Measurements from ENCODE around the gene HMGB3. TPM values are rescaled to one million over a fixed set of nuclear protein-coding genes. Genes with fewer than 3 reads are reported as not detected.

Gene HMGB3
- polyA plus RNA-seq, 1 of the 3 experiments (the other 2 are of a cell fraction), result 11.3 TPM

DNA sequence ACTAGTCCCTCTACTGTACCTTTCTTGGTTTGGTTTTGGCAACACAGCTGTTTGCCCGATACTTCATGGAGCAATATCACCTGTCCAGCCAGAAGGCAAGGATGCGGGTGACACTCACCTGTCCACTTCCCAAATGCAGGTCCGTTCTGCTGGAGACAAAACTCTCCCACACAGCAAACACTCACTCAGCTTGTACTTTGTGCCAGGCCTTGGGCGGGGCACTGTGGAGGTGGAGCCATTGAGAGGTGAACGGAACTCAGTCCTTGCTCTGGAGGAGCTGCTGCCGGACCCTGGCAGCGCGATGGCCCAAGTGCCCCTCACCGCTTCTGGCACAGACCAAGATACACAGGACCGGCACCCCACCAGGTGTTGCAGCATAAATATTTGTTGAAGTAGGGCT is 15.3 kb upstream of the HMGB3 start (continued):
- TF ChIP-seq EP300 (IDR thresholded peaks at IDR 0.05; ENCODE audit: borderline replicate concordance in 1 of 2, low read depth in 1 of 2, low read length in 1 of 2) (no peak), FOXJ3 (CRISPR knock-in tag; IDR thresholded peaks at IDR 0.05) (no peak), CHD2 (IDR thresholded peaks at IDR 0.05; ENCODE audit: low read length, partially characterized antibody) (no peak), RFX5 (IDR thresholded peaks at IDR 0.05; ENCODE audit: low read length) (no peak), POLR2AphosphoS5 (IDR thresholded peaks at IDR 0.05; ENCODE audit: low read depth, low read length) (no peak)
- TF ChIP-seq, protein P1, sequence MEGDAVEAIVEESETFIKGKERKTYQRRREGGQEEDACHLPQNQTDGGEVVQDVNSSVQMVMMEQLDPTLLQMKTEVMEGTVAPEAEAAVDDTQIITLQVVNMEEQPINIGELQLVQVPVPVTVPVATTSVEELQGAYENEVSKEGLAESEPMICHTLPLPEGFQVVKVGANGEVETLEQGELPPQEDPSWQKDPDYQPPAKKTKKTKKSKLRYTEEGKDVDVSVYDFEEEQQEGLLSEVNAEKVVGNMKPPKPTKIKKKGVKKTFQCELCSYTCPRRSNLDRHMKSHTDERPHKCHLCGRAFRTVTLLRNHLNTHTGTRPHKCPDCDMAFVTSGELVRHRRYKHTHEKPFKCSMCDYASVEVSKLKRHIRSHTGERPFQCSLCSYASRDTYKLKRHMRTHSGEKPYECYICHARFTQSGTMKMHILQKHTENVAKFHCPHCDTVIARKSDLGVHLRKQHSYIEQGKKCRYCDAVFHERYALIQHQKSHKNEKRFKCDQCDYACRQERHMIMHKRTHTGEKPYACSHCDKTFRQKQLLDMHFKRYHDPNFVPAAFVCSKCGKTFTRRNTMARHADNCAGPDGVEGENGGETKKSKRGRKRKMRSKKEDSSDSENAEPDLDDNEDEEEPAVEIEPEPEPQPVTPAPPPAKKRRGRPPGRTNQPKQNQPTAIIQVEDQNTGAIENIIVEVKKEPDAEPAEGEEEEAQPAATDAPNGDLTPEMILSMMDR (IDR thresholded peaks at IDR 0.05), result no peak

DNA sequence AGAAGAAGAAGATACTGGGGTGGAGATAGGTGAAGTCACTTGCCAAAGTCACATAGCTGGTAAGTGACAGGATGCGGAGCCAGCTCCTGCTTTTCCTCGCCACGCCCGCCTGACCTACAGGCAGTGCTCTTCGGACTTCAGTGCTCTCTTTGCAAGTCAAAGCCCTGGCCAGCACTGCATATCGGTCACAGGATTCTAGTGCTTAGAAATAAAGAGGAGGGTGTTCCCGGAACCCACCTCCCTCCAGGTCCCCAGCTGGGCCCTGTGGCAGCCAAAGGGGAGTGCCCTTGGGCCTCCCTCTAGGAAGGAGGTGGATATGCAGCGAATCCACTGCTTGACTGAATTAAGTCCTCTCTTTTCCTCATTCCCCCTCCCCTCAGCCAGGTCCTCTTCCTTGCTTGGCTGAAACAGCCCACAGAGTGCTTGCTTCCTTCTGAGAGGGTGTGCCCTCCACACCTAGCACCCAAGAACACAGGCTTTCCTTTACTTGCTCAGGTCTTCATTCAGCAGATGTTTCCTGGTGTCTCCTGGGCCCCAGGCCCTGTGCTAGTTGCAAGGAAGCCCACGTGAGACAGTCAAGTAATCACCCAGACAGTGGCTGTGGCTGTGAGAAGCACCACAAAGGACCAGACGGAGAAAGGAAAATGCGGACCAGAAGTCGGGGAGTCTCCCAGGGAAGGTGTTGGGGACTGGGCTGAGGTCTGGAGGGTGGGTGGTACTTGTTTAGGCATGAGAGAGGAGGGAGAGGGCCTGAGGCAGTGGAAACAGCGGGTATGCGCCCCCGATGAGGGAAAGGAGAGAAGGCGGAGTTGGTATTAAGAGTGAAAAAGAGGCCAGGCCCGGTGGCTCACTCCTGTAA is 14.0 kb upstream of the HMGB3 start:
- Histone ChIP-seq H3K9me3 (no peaks in the 10 kb centered on the region), H3K79me2 (ENCODE audit: insufficient read depth) (no peaks in the 10 kb centered on the region), H4K20me1 (ENCODE audit: insufficient read depth) (no peaks in the 10 kb centered on the region), H2AFZ (ENCODE audit: low read depth) (no peak overlapping the region), H3K27ac (ENCODE audit: low read depth in 2 of 2, low read length in 1 of 2) (no peak overlapping the region), H3F3A (replicated peaks; ENCODE audit: insufficient read depth) (no peaks in the 10 kb centered on the region), H3K4me3 (ENCODE audit: low read depth in 2 of 2, low read length in 1 of 2) (no peak overlapping the region), H3K9me2 (no peaks in the 10 kb centered on the region), H3K4me2 (no peak overlapping the region), H3K9ac (no peak overlapping the region), H3K36me3 (replicated peaks in 1 of 2; ENCODE audit: control insufficient read depth in 1 of 2, insufficient read depth in 2 of 2, low read length in 1 of 2) (no peaks in the 10 kb centered on the region), H3K27me3 (ENCODE audit: insufficient read depth) (peaks cover 4% of the 10 kb centered on the region; the same call in 1 of the 2 replicates), H3K4me1 (ENCODE audit: control insufficient read depth in 1 of 2, insufficient read depth in 2 of 2, low read depth in 1 of 2, low read length in 1 of 2) (no peaks in the 10 kb centered on the region)
- ChIA-PET CTCF (no interaction called here), POLR2A (no interaction called here)
- DNase-seq, result no peak
- 63% methylated on average over 15 of the region's 17 CpGs for WGBS (ENCODE audit: low lambda C conversion rate)
- TF ChIP-seq, protein P2, sequence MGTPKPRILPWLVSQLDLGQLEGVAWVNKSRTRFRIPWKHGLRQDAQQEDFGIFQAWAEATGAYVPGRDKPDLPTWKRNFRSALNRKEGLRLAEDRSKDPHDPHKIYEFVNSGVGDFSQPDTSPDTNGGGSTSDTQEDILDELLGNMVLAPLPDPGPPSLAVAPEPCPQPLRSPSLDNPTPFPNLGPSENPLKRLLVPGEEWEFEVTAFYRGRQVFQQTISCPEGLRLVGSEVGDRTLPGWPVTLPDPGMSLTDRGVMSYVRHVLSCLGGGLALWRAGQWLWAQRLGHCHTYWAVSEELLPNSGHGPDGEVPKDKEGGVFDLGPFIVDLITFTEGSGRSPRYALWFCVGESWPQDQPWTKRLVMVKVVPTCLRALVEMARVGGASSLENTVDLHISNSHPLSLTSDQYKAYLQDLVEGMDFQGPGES (IDR thresholded peaks at IDR 0.05; ENCODE audit: low read depth, low read length), result no peak
- no peak for TF ChIP-seq EP300 (IDR thresholded peaks at IDR 0.05; ENCODE audit: borderline replicate concordance in 1 of 2, low read depth in 1 of 2, low read length in 1 of 2)
- TF ChIP-seq YY1 (IDR thresholded peaks at IDR 0.05; ENCODE audit: low read depth), result no peak
- TF ChIP-seq, protein P3, sequence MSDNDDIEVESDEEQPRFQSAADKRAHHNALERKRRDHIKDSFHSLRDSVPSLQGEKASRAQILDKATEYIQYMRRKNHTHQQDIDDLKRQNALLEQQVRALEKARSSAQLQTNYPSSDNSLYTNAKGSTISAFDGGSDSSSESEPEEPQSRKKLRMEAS (IDR thresholded peaks at IDR 0.05; ENCODE audit: low read depth), result no peak
- TF ChIP-seq RAD21 (IDR thresholded peaks at IDR 0.05; ENCODE audit: low read length), result no peak
- TF ChIP-seq ELF1 (IDR thresholded peaks at IDR 0.05), result no peak
- TF ChIP-seq POLR2AphosphoS5 (IDR thresholded peaks at IDR 0.05; ENCODE audit: low read depth, low read length), result no peak
- TF ChIP-seq, protein P4, sequence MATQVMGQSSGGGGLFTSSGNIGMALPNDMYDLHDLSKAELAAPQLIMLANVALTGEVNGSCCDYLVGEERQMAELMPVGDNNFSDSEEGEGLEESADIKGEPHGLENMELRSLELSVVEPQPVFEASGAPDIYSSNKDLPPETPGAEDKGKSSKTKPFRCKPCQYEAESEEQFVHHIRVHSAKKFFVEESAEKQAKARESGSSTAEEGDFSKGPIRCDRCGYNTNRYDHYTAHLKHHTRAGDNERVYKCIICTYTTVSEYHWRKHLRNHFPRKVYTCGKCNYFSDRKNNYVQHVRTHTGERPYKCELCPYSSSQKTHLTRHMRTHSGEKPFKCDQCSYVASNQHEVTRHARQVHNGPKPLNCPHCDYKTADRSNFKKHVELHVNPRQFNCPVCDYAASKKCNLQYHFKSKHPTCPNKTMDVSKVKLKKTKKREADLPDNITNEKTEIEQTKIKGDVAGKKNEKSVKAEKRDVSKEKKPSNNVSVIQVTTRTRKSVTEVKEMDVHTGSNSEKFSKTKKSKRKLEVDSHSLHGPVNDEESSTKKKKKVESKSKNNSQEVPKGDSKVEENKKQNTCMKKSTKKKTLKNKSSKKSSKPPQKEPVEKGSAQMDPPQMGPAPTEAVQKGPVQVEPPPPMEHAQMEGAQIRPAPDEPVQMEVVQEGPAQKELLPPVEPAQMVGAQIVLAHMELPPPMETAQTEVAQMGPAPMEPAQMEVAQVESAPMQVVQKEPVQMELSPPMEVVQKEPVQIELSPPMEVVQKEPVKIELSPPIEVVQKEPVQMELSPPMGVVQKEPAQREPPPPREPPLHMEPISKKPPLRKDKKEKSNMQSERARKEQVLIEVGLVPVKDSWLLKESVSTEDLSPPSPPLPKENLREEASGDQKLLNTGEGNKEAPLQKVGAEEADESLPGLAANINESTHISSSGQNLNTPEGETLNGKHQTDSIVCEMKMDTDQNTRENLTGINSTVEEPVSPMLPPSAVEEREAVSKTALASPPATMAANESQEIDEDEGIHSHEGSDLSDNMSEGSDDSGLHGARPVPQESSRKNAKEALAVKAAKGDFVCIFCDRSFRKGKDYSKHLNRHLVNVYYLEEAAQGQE (IDR thresholded peaks at IDR 0.05; ENCODE audit: low read depth, low read length), result no peak
- TF ChIP-seq SMC3 (IDR thresholded peaks at IDR 0.05; ENCODE audit: low read depth, low read length), result no peak
- TF ChIP-seq, protein P5, sequence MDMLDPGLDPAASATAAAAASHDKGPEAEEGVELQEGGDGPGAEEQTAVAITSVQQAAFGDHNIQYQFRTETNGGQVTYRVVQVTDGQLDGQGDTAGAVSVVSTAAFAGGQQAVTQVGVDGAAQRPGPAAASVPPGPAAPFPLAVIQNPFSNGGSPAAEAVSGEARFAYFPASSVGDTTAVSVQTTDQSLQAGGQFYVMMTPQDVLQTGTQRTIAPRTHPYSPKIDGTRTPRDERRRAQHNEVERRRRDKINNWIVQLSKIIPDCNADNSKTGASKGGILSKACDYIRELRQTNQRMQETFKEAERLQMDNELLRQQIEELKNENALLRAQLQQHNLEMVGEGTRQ (IDR thresholded peaks at IDR 0.05; ENCODE audit: borderline replicate concordance, low read depth, low read length), result no peak
- TF ChIP-seq FOSL2 (IDR thresholded peaks at IDR 0.05; ENCODE audit: borderline replicate concordance, low read depth), result no peak
- TF ChIP-seq TEAD4 (IDR thresholded peaks at IDR 0.05; ENCODE audit: borderline replicate concordance, insufficient read depth), result no peak

Data from SK-N-SH (cell line).